C4-2B (cell line): ENCODE measurements around the gene CHMP4A.

Experiments
- CTCF ChIP-seq: fragments of 450-650 bp; conservative IDR thresholded peaks from 2 replicates; pipeline ENCODE4 v1.5.1; 2017; ENCODE audit warnings: mild to moderate bottlenecking
- ZFX ChIP-seq: fragments of 450-650 bp; IDR thresholded peaks from 2 replicates; pipeline ENCODE4 v1.6.1; 2017

GRCh38 chr14:24171422-24172260 is 41.6 kb downstream of the CHMP4A start, which contains the start of gene REC8:
- TF ChIP-seq CTCF, result no peak
- no peak for TF ChIP-seq ZFX
